HG03521 (cell line): ENCODE results near the gene C2orf80.
"Not testable (repeated sequence)": the region's sequence is repeated elsewhere in the genome, so short reads cannot be mapped to it uniquely, and the experiment has no call there.

Experiments used
- ATAC-seq: cut with Tn5 transposase; IDR thresholded peaks from one replicate; pipeline ENCODE4 v1.9.1; 2021; ENCODE audit warnings: mild to moderate bottlenecking, moderate library complexity; ENCODE audit not compliant: unreplicated experiment

The C2orf80 gene

DNA sequence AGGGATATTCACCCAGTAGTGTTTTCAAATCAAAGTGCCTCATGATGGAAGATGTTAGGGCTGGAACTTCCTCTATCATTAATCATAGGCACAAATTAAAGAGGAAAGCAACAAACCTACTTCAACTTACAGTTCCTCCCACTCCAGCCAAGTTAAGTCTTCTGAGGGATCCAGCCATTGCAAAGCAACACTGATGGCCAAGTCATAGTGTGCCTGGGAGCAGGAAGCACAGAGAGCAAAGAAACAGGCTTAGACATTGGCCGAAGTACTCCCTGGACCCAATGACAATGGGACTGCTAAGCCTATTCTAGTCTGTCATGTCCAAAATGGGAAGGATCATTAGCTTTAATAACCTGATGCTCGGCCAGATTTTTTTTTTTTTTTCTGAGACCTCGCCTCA is 7.0 kb downstream of the C2orf80 start:
- ATAC-seq, result no peak

DNA sequence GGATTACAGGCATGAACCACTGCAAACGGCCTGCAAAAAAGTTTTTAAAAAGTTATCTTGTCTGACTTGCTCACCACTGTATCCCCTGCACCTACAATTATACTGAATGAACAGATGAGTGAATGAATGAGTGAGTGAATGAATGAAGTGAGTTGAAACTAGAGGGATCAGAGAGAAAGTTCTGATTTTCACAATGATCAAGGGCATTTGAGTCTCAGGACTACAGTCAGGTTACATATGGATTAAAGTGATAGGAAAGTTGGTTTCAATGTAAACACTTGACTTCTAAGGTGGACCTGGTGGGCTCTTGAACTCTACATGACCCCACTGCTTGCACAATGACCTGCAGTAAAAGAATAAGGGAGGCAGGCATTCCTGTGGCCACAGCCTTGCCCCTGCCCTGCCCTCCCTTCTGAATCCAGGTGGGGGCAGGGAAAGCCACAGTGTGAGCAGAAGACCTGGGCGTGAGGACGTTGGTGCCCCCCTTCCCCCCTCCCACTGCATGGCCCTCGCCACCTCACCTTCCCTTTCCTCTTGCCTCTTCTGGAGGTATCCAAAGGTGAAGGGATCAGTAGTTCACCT is 10.7 kb downstream of the C2orf80 start:
- no peak for ATAC-seq

GRCh38 chr2:208175840-208176153 is 14.0 kb downstream of the C2orf80 start:
- ATAC-seq, result no peak

DNA sequence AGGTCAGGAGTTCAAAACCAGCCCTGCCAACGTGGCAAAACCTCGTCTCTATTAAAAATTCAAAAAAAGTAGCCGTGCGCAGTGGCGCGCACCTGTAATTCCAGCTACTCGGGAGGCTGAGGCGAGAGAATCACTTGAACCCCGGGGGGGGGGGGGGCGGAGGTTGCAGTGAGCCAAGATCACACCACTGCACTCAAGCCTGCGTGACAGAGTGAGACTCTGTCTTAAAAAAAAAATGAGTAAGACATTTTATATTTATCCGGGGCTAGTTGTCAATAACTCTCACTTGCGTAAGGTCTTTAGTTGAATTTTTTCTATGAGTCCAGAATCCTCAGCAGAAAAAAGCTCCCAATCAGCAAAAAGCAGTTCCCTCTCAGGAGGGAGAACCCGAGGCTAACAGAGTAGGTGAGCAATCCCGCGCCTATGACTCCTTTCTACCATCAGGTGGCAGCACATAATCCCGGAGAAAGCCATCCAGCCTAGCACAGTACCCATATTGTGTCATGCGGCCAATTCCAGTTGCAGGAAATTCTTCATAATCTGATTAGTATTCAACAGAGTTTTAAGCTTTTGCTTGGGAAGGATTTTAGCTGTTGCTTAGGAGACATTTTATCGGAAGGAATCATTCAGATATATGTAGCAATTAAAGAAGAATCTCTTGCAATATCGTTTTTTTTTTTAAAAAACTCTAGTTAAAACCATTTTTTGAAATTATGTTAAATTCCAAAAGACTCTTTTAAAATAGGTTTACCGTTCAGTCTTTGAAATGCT is 14.6 kb downstream of the C2orf80 start:
- ATAC-seq, result peak; percentile 93

DNA sequence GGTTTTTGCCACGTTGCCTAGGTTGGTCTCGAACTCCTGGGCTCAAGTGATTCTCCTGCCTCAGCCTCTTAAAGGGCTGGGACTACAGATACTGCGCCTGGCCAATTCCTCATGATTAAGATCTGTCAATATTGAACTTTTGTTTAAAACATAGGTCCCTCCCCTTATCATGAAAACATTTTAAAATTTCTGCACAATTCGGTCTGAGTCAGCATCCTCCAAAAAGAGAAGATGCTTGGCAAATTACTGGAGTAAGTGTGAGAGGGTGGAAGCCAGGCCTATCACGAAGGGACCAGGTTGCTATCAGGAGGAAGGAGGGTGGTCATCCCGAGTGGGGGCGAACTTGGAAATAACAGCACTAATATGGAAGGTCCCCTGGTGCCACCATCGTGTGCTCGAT is 15.7 kb downstream of the C2orf80 start:
- no peak for ATAC-seq

- ATAC-seq, result no peak
Measured at GRCh38 chr2:208172125-208172524, 17.7 kb downstream of the C2orf80 start.

DNA sequence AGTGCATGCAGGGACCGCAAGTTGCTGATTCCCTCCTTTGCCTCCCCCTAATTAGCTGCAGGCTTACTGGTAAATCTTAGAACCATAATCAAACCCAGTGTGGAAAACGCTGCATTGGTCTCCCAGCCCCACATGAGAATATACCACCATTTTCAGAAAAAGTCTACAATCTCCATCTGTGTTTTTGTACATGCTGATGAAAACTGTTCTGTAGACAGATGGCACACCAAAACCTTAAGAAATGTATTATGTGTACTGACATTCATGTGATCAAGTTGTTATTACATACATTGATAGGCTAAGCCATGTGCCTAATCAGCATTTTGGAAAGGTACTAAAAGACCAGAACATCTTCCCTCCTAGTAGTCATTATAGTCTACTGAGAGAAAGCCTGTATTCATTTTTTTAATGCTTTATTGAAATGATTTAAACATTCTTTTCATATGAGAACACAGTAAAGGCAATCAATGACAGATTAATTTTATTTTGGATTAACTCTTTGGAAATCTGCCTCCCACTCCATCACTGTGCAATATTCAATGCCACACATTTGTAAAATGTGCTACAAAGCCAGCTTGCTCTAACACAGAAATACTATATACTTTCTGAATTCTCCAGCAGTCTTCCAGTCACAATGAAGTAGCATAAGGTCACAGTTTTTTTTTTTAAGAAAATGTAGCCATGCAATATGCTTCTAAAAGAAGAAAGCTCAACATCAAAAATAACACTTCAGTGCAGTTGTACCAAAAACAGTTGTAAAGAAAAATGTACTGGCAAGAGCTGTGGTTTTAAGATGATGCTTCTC is 24.7 kb downstream of the C2orf80 start:
- ATAC-seq, result no peak

GRCh38 chr2:208163489-208163888 is 26.3 kb downstream of the C2orf80 start, which contains the start of gene CRYGA:
CRYGA (minus strand) TSS chr2:208163589; CDS start chr2:208163556, 33 bp downstream.
- no peak for ATAC-seq

DNA sequence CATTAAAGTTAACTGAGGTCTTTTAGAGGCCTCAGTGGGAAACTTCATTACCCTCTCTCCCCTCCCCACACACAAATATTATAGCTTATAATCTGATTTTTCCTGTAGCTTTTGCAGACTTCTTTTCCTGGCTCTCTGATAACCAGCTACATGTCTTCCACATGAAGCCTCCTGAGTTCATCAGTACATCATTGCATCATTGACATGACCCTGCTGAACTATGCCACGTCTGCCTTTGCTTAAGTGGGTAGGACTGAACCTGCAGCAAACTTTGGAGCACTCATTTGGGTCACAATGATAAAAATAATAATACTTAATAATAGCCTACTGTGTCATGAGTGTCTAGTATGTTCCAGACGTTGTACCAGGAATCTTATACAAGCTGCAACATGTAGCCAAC is 33.4 kb downstream of the C2orf80 start:
- ATAC-seq, result no peak

- ATAC-seq, result no peak
Measured at GRCh38 chr2:208153156-208153555, 36.7 kb downstream of the C2orf80 start.

- no peak for ATAC-seq
Measured at GRCh38 chr2:208150956-208151355, 38.9 kb downstream of the C2orf80 start.

GRCh38 chr2:208150094-208150493 is 39.7 kb downstream of the C2orf80 start:
- ATAC-seq, result no peak

DNA sequence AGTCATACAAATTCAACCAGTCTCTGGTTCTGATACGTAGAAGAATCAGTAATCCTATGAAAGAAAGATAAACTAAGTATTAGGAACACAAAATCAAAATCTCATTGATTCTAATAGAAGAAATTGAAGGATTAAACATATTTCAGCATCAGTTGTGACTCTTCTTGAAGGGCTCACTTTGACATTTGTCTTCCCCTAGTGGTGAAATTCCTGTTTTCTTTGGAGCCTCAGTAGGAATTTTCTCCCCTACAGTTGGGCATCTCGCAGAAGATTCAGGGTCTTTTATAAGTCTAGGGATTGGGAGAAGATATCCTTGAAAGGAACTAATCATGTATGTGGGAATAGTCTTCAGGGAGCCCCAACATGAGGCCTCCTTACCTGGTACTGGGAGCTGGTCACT is 41.0 kb downstream of the C2orf80 start:
- ATAC-seq, result no peak

GRCh38 chr2:208147759-208148158 is 42.1 kb downstream of the C2orf80 start:
- ATAC-seq, result no peak

- ATAC-seq, result no peak
Measured at GRCh38 chr2:208147008-208147407, 42.8 kb downstream of the C2orf80 start.

GRCh38 chr2:208146006-208146405 is 43.8 kb downstream of the C2orf80 start, which contains the start of gene CRYGB:
CRYGB (minus strand) TSS chr2:208146158; CDS start chr2:208146120, 38 bp downstream.
- no peak for ATAC-seq

- no peak for ATAC-seq
Measured at GRCh38 chr2:208142925-208143799, 46.7 kb downstream of the C2orf80 start.

- ATAC-seq, result no peak
Measured at GRCh38 chr2:208142240-208142924, 47.4 kb downstream of the C2orf80 start.

GRCh38 chr2:208139447-208139846 is 50.4 kb downstream of the C2orf80 start:
- no peak for ATAC-seq

GRCh38 chr2:208138334-208138733 is 51.5 kb downstream of the C2orf80 start:
- not testable (repeated sequence) for ATAC-seq
